Suppressor macrophage treated with lipopolysaccharide for 4 hours (primary cell): ENCODE data around the gene OAT.

ENCODE experiments used
- DNase-seq: peaks from one replicate; pipeline ENCODE4 v3.0.0-alpha.2; 2020

The OAT gene

GRCh38 chr10:124349996-124350280, 68.8 kb downstream of the OAT start:
- no peak for DNase-seq

- DNase-seq, result no peak
These were observed 69.3 kb downstream of the OAT start for GRCh38 chr10:124349231-124349995.

- DNase-seq, result no peak
These were observed 69.9 kb downstream of the OAT start for GRCh38 chr10:124348801-124349200.

GRCh38 chr10:124347956-124348355, 70.8 kb downstream of the OAT start:
- DNase-seq, result no peak
